Fibroblast of upper back skin (primary cell): ENCODE data around the gene FETUB.
"Not testable (repeated sequence)": the region's sequence is repeated elsewhere in the genome, so short reads cannot be mapped to it uniquely, and the experiment has no call there.

ENCODE experiments used
- DNase-seq: peaks from one replicate; pipeline ENCODE4 v3.0.0-alpha.2; 2013

FETUB gene

GRCh38 chr3:186614266-186614596 lies 26.0 kb upstream of the FETUB start:
- no peak for DNase-seq

GRCh38 chr3:186614597-186615483 lies 25.4 kb upstream of the FETUB start:
- peak; percentile 61 for DNase-seq

- DNase-seq = no peak
Measured at GRCh38 chr3:186616299-186616617, 23.9 kb upstream of the FETUB start.

- peak; percentile 97 for DNase-seq
Measured at GRCh38 chr3:186617036-186617946, 22.9 kb upstream of the FETUB start.

DNA sequence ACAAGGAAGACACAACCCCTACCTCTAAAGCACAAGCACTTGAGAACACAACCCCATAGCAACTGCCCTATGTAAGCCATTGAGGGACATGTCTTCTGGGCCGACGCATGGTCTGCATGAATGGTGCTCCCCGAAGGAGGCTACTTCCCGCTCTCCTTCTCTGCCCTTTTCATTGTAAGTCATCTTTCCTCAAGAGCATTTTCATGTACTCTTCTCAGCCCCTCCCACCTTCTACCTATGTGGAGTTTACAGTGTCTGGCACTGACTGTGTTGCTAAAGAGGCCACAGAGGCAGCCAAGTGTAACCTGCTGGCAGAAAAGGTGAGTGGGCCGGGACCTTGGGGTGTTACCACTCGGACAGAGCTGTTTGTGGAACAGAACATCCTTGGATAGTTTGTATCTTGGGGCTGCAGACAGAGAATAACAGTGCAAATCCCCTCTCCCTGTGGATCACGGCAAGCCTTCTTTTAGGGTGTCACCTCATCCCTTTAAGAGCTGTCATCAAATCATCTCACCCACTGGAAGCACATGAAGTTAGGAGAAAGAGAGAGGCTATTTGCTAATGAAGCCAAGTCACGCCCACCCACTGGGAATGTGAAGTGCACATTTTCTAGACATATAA lies 21.8 kb upstream of the FETUB start:
- DNase-seq = no peak

GRCh38 chr3:186619787-186620212 lies 20.4 kb upstream of the FETUB start:
- DNase-seq = no peak

DNA sequence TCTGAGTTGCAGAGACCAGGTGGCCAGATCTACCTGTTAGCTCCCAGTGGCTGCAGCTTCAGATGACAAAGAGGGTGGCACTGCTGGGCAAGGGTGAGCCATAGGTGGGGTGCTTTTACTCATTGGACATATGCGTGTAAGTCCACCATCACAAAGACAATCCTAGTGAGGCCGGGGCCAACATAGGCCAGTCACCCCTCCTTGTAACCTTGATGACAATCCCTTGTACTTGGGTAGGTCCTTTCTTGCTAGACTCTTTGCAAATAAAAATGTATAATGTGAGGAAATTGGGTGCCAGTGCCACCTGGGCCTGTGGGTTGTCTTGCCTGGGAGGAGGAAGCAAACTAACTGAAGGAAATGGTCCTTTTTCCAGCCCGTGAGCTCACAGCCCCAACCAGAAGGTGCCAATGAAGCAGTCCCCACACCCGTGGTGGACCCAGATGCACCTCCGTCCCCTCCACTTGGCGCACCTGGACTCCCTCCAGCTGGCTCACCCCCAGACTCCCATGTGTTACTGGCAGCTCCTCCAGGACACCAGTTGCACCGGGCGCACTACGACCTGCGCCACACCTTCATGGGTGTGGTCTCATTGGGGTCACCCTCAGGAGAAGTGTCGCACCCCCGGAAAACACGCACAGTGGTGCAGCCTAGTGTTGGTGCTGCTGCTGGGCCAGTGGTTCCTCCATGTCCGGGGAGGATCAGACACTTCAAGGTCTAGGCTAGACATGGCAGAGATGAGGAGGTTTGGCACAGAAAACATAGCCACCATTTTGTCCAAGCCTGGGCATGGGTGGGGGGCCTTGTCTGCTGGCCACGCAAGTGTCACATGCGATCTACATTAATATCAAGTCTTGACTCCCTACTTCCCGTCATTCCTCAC lies 19.7 kb upstream of the FETUB start:
- DNase-seq = no peak

GRCh38 chr3:186621894-186622650 lies 18.1 kb upstream of the FETUB start:
- DNase-seq = no peak

DNA sequence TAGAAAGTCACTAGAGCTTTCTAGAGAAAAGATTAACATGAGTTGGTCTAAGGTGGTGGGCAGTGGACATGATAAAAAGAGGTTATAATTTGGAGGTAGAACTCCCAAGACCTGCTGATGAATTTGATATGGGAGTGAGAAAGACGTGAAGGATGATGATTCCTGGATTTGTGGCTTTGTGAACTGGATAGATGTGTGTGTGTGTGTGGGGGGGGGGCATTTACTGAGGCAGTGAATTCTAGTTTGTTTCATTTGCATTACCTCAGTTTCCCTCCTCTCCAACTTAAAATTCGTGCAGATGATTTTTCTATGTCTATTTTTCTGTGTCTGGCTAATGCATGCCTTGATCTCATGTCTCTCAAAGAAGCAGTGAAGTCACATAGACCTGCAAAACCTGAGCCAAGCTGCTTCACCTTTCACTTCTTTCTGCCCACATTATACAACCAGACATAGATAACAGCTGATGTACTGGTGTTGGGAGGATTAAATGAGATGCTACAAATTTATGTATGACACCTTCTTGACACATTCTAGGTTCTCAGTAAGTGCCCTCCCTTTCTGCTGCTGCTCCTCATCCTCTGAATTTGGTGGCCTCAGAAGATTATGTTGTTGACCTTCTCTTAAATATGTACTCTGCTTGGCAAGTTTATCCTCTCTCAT lies 17.4 kb upstream of the FETUB start:
- DNase-seq = no peak

- DNase-seq = no peak
Measured at GRCh38 chr3:186624598-186624997, 15.6 kb upstream of the FETUB start.

- DNase-seq = no peak
Measured at GRCh38 chr3:186625600-186626042, 14.6 kb upstream of the FETUB start.

DNA sequence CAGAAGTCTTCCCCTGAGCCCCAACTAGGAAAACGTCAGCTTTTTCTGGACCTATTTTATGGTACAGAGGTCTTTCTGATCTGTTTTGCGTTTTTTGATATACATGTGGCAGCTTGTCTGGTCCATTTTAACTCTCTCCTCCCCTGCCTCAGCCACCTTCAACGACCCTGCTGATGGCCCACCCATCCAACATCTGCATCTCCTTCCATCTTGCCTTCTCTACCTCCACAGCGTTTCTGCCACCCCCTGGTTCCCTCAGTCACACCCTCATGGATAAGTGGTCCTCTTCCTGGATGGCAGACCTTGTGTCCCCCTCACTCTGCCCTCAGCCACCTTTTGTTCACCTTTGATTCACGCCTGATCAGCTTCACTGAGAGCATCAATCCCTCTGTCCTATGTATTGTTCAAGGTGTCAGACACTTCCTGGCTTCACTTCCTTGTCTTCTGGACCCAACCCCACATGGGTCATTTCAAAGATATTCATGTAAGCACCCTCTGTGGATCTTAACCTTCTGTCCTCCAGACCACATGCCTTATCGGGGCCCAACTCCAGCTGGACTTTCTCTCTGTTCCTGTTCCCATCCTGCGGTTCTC lies 13.8 kb upstream of the FETUB start:
- no peak for DNase-seq

GRCh38 chr3:186627852-186628414 lies 12.3 kb upstream of the FETUB start:
- no peak for DNase-seq

DNA sequence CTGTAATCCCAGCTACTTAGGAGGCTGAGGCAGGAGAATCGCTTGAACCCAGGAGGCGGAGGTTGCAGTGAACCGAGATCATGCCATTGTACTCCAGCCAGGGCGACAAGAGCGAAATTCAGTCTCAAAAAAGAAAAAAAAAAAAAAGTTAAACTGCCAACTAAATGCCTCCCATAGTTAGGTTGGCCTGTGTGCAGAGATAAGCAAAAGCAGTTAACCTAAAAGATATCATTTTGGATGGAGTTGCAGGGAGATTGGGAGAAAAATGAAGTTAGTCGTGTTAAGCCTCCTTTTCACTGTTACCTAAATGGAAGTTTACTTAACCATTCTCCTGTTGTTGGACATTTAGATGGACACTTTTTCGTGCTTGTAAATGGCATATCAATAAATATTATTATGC lies 11.4 kb upstream of the FETUB start:
- DNase-seq = no peak

GRCh38 chr3:186630950-186631641 lies 9.1 kb upstream of the FETUB start:
- no peak for DNase-seq

DNA sequence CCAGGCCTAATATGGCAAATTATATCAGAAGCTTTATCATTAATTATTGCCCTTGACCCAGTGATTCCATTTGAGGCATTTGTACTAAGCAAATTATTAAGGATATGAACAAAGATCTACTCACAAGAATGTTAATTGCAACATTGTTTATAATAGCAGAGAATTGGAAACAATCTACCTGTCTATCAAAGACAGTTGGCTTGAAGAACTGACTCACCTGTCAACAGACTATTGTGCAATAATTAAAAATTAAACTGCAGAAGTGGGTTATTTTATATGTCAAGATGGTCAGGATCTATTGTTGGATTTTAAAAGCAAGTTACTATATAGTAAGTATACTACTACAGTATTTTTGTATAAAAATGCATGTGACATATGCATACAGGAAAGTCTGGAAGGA lies 6.7 kb upstream of the FETUB start:
- DNase-seq = no peak

GRCh38 chr3:186634207-186634606 lies 6.0 kb upstream of the FETUB start:
- DNase-seq = not testable (repeated sequence)

DNA sequence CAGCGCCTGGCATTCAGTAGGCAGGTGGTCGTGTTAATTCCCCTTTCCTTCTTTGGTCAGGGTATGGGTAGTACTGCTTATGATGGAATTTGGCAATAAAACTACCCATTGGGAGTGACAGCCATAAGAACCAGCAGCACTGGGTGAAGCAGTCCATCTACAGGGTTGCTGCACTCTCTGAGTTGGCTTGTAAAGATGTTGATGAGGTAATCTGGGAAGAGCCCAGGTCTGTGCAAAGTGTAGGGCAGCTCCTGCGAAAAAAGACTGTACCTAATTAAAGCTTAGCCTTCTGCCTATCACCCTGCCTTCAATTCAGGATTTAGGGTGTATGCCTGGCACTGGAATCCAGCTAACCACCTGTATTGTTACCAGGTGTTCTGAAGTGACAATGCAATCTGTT lies 4.7 kb upstream of the FETUB start:
- DNase-seq = no peak

- no peak for DNase-seq
Measured at GRCh38 chr3:186636536-186636935, 3.7 kb upstream of the FETUB start.

- no peak for DNase-seq
Measured at GRCh38 chr3:186637686-186638085, 2.5 kb upstream of the FETUB start.
